Measurements from ENCODE around the gene GPNMB. TPM values are rescaled to one million over a fixed set of nuclear protein-coding genes. Genes with fewer than 3 reads are reported as not detected.

GPNMB gene
- total RNA-seq, 6 donors from 2014 or later, result 68.5 to 309 (median 159) TPM

- H3K4me1 ChIP-seq, result no peaks in the 10 kb centered on the region
- H3K4me3 ChIP-seq, result no peak overlapping the region
- no peaks in the 10 kb centered on the region for H3K36me3 ChIP-seq
- H3K27ac ChIP-seq, result no peak overlapping the region
- ATAC-seq (ENCODE audit: low FRiP score in 2 of 2) (no peak), DNase-seq (peak in 1 of 2 donors; percentile 20)
- TF ChIP-seq POLR2AphosphoS5 (IDR thresholded peaks at IDR 0.05) (no peak), POLR2A (IDR thresholded peaks at IDR 0.05) (no peak), EP300 (IDR thresholded peaks at IDR 0.05) (no peak), CTCF (IDR thresholded peaks at IDR 0.05) (no peak)
- no peaks in the 10 kb centered on the region for H3K9me3 ChIP-seq
- WGBS, 2 donors, result 90 to 92% methylated on average over 11 of the region's 11 CpGs
- no peaks in the 10 kb centered on the region for H3K27me3 ChIP-seq
These were observed 7.5 kb upstream of the GPNMB start for GRCh38 chr7:23238983-23239652.

DNA sequence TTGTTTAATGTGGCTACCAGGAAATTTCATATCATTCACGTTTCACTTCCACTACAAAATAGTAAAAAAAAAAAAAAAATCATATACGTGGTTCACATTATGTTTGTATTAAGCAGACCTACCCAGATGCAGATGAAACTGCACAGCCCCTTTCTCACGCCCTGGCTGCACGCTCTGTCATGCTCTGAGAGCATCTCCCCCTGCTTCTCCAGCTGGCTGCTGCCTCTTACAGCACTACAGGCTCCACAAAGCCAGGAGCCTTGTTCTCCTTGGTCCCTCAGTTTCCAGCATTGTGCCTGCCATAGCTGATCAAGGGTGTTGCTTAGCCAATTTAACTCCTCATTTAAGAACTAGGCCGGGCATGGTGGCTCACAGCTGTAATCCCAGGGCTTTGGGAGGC, 6.9 kb upstream of the GPNMB start:
- H3K4me1 ChIP-seq, result no peaks in the 10 kb centered on the region
- H3K9me3 ChIP-seq, result no peaks in the 10 kb centered on the region
- H3K27me3 ChIP-seq, result no peaks in the 10 kb centered on the region
- no peaks in the 10 kb centered on the region for H3K36me3 ChIP-seq
- ATAC-seq (ENCODE audit: low FRiP score in 2 of 2) (no peak), DNase-seq (no peak)
- H3K4me3 ChIP-seq, result no peak overlapping the region
- no peak overlapping the region for H3K27ac ChIP-seq
- no peak for TF ChIP-seq POLR2A (IDR thresholded peaks at IDR 0.05)
- no peak for TF ChIP-seq CTCF (IDR thresholded peaks at IDR 0.05)
- no peak for TF ChIP-seq POLR2AphosphoS5 (IDR thresholded peaks at IDR 0.05)
- no peak for TF ChIP-seq EP300 (IDR thresholded peaks at IDR 0.05)
- WGBS, 2 donors, result 77 to 80% methylated on average over 5 of the region's 5 CpGs

- peak in 1 of 2 donors; percentile 36 for ATAC-seq (ENCODE audit: low FRiP score in 2 of 2)
- DNase-seq, result no peak
- H3K4me3 ChIP-seq, result no peak overlapping the region
- no peaks in the 10 kb centered on the region for H3K27me3 ChIP-seq
- H3K9me3 ChIP-seq, result no peaks in the 10 kb centered on the region
- no peaks in the 10 kb centered on the region for H3K4me1 ChIP-seq
- TF ChIP-seq CTCF (IDR thresholded peaks at IDR 0.05), result no peak
- no peak for TF ChIP-seq EP300 (IDR thresholded peaks at IDR 0.05)
- no peak for TF ChIP-seq POLR2AphosphoS5 (IDR thresholded peaks at IDR 0.05)
- TF ChIP-seq POLR2A (IDR thresholded peaks at IDR 0.05), result no peak
- WGBS, 2 donors, result 63% methylated on average over 3 of the region's 3 CpGs
- H3K36me3 ChIP-seq, result no peaks in the 10 kb centered on the region
- no peak overlapping the region for H3K27ac ChIP-seq
These were observed 4.3 kb upstream of the GPNMB start for GRCh38 chr7:23242321-23242720.

- ATAC-seq (ENCODE audit: low FRiP score in 2 of 2), result no peak
These were observed 3.6 kb upstream of the GPNMB start for GRCh38 chr7:23242935-23243334.

More at GRCh38 chr7:23242935-23243334, 3.6 kb upstream of the GPNMB start:
- no peak overlapping the region for H3K4me3 ChIP-seq
- no peaks in the 10 kb centered on the region for H3K36me3 ChIP-seq
- 54 to 72% methylated on average over 4 of the region's 4 CpGs for WGBS, 2 donors
- no peak for DNase-seq
- TF ChIP-seq CTCF (IDR thresholded peaks at IDR 0.05) (no peak), EP300 (IDR thresholded peaks at IDR 0.05) (no peak), POLR2AphosphoS5 (IDR thresholded peaks at IDR 0.05) (no peak)
- peaks cover 0 to 5% (median 1%) of the 10 kb centered on the region in 4 donors for H3K4me1 ChIP-seq
- no peaks in the 10 kb centered on the region for H3K9me3 ChIP-seq
- peaks cover 0 to 5% (median 2%) of the 10 kb centered on the region in 4 donors for H3K27me3 ChIP-seq
- H3K27ac ChIP-seq, result no peak overlapping the region
